SK-N-SH (cell line): Measurements from ENCODE around the gene WDR35. TPM values are rescaled to one million over a fixed set of nuclear protein-coding genes. Genes with fewer than 3 reads are reported as not detected.

Source experiments
- CTCF ChIA-PET: fragments of 300-600, 350-600 bp; formaldehyde crosslinking; extraction: SDS; loops from one replicate; lab custom pipeline; 2021; lab: Yijun Ruan, JAX
- POLR2A ChIA-PET: fragments of 350-600 bp; sonication (Branson Sonifier 250); formaldehyde crosslinking; extraction: SDS; loops from one replicate; lab custom pipeline; 2020; ENCODE audit warnings: antibody characterized with exemption, inconsistent platforms; lab: Yijun Ruan, JAX
- DNase-seq: peaks from one replicate; pipeline ENCODE4 v3.0.0; 2012
- H2AFZ ChIP-seq: fragments of 200-600 bp; sonication (generic); 2 replicates; pipeline ENCODE4 v1.8.1; 2016; ENCODE audit warnings: antibody characterized with exemption, mild to moderate bottlenecking, low read depth
- H3F3A ChIP-seq: fragments of 200-600 bp; sonication (generic); replicated peaks from 2 replicates; pipeline ENCODE3; 2016; ENCODE audit warnings: antibody characterized with exemption, mild to moderate bottlenecking; ENCODE audit not compliant: insufficient read depth
- H3K27ac ChIP-seq, 2 experiments: fragments of 200-500 bp in 1 of 2; fragments of 200-600 bp in 1 of 2; sonication (Bioruptor generic) in 1 of 2; sonication (generic), shearing (Covaris generic) in 1 of 2; 2 replicates each; pipeline versions ENCODE4 v1.5.1 to v1.6.1; 2014 to 2016; ENCODE audit warnings: low read depth in 2 of 2, inconsistent platforms in 1 of 2, low read length in 1 of 2, mild to moderate bottlenecking in 1 of 2, mixed read lengths in 1 of 2
- H3K27me3 ChIP-seq: fragments of 200-600 bp; sonication (generic), shearing (Covaris generic); 2 replicates; pipeline ENCODE4 v1.6.1; 2016; ENCODE audit warnings: mixed run types; ENCODE audit not compliant: insufficient read depth
- H3K36me3 ChIP-seq, 2 experiments: fragments of 200-500 bp in 1 of 2; fragments of 200-600 bp in 1 of 2; sonication (Bioruptor generic) in 1 of 2; sonication (generic) in 1 of 2; replicated peaks in 1 of 2; 2 replicates each; pipeline versions ENCODE3 to v1.5.1; 2014 to 2016; ENCODE audit warnings: low read length in 1 of 2, mild to moderate bottlenecking in 1 of 2; ENCODE audit not compliant: insufficient read depth in 2 of 2, control insufficient read depth in 1 of 2
- H3K4me1 ChIP-seq, 2 experiments: fragments of 200-500 bp in 1 of 2; fragments of 200-600 bp in 1 of 2; sonication (Bioruptor generic) in 1 of 2; sonication (generic), shearing (Covaris generic) in 1 of 2; 2 replicates each; pipeline versions ENCODE4 v1.5.1 to v1.6.1; 2014 to 2016; ENCODE audit warnings: low read depth in 1 of 2, low read length in 1 of 2, mixed run types in 1 of 2; ENCODE audit not compliant: insufficient read depth in 2 of 2, control insufficient read depth in 1 of 2
- H3K4me2 ChIP-seq: fragments of 200-600 bp; sonication (generic), shearing (Covaris generic); 2 replicates; pipeline ENCODE4 v1.6.1; 2017; ENCODE audit warnings: mixed run types
- H3K4me3 ChIP-seq, 2 experiments: fragments of 200-500 bp in 1 of 2; fragments of 200-600 bp in 1 of 2; sonication (Bioruptor generic) in 1 of 2; sonication (generic), shearing (Covaris generic) in 1 of 2; 2 replicates each; pipeline versions ENCODE4 v1.5.1 to v1.8.1; 2014 to 2016; ENCODE audit warnings: low read depth in 2 of 2, inconsistent platforms in 1 of 2, low read length in 1 of 2, mild to moderate bottlenecking in 1 of 2, mixed read lengths in 1 of 2, moderate library complexity in 1 of 2
- H3K79me2 ChIP-seq: fragments of 200-600 bp; sonication (generic); 2 replicates; pipeline ENCODE4 v1.8.1; 2017; ENCODE audit warnings: mild to moderate bottlenecking; ENCODE audit not compliant: insufficient read depth
- H3K9ac ChIP-seq: fragments of 200-600 bp; sonication (generic); 2 replicates; pipeline ENCODE4 v1.6.1; 2017; ENCODE audit warnings: mixed run types
- H3K9me2 ChIP-seq: fragments of 200-600 bp; sonication (generic); 2 replicates; pipeline ENCODE4 v1.6.1; 2017; ENCODE audit warnings: mixed run types
- H3K9me3 ChIP-seq: fragments of 200-600 bp; sonication (generic); 2 replicates; pipeline ENCODE4 v1.6.1; 2017; ENCODE audit warnings: mixed run types, mild to moderate bottlenecking, moderate library complexity
- H4K20me1 ChIP-seq: fragments of 200-600 bp; sonication (generic); 2 replicates; pipeline ENCODE4 v1.6.1; 2017; ENCODE audit warnings: mild to moderate bottlenecking, mixed run types; ENCODE audit not compliant: insufficient read depth
- ELF1 ChIP-seq: IDR thresholded peaks from 2 replicates; pipeline ENCODE4 v1.4.0; 2012
- EP300 ChIP-seq, 2 experiments: IDR thresholded peaks; 2 replicates each; pipeline versions ENCODE4 v1.4.0 to v1.6.1; 2012; ENCODE audit warnings: borderline replicate concordance in 1 of 2, low read depth in 1 of 2, low read length in 1 of 2
- EZH2phosphoT487 ChIP-seq: fragments of 200-600 bp; sonication (generic); IDR thresholded peaks from 2 replicates; pipeline ENCODE4 v1.6.1; 2017; ENCODE audit warnings: low read depth, mixed run types, mild to moderate bottlenecking, antibody characterized with exemption, moderate library complexity, borderline replicate concordance
- FOXJ3 ChIP-seq: sonication (generic); formaldehyde crosslinking; IDR thresholded peaks from 2 replicates; pipeline ENCODE4 v1.5.1; 2020; ENCODE audit warnings: mild to moderate bottlenecking, missing genetic modification reagents
- GABPA ChIP-seq: IDR thresholded peaks from 2 replicates; pipeline ENCODE4 v1.4.0; 2012; ENCODE audit warnings: low read depth, mild to moderate bottlenecking
- MEF2A ChIP-seq: IDR thresholded peaks from 2 replicates; pipeline ENCODE4 v1.4.0; 2012; ENCODE audit warnings: low read depth, borderline replicate concordance
- MXI1 ChIP-seq: IDR thresholded peaks from 2 replicates; pipeline ENCODE4 v1.6.1; 2012; ENCODE audit warnings: mild to moderate bottlenecking, low read depth, low read length, improper control_type of control experiment
- NFIC ChIP-seq: IDR thresholded peaks from 2 replicates; pipeline ENCODE4 v1.4.0; 2012; ENCODE audit warnings: borderline replicate concordance
- RAD21 ChIP-seq: IDR thresholded peaks from 2 replicates; pipeline ENCODE4 v1.6.1; 2012; ENCODE audit warnings: mild to moderate bottlenecking, low read length
- RFX5 ChIP-seq: IDR thresholded peaks from 2 replicates; pipeline ENCODE4 v1.6.1; 2012; ENCODE audit warnings: mild to moderate bottlenecking, improper control_type of control experiment, low read length
- TAF1 ChIP-seq: IDR thresholded peaks from 2 replicates; pipeline ENCODE4 v1.6.1; 2012; ENCODE audit warnings: low read depth, mild to moderate bottlenecking, low read length, moderate library complexity, borderline replicate concordance
- WGBS: methylation state at CpG from one replicate; pipeline ENCODE4 v1.1.6; 2017; ENCODE audit warnings: low lambda C conversion rate; 5-methylcytosine and 5-hydroxymethylcytosine counted together
- polyA plus RNA-seq, 3 experiments: library from polyadenylated mRNA; depleted of rRNA; stranded (reverse); fragments of >200 nt; gene quantifications; 2 replicates each; pipeline ENCODE4 v1.2.3, GENCODE V29; 2012
- TF ChIP-seq, protein P1 (sequence below): IDR thresholded peaks from 2 replicates; pipeline ENCODE4 v1.4.0; 2012; ENCODE audit warnings: low read depth
- TF ChIP-seq, protein P2 (sequence below): IDR thresholded peaks from 2 replicates; pipeline ENCODE4; 2012
- TF ChIP-seq, protein P3 (sequence below): IDR thresholded peaks from 2 replicates; pipeline ENCODE4 v1.6.1; 2012; ENCODE audit warnings: mild to moderate bottlenecking, low read depth, low read length, moderate library complexity
- TF ChIP-seq, protein P4 (sequence below): IDR thresholded peaks from 2 replicates; pipeline ENCODE4 v1.4.0; 2012; ENCODE audit warnings: low read depth, borderline replicate concordance
- TF ChIP-seq, protein P5 (sequence below): fragments of 200-600 bp; sonication (generic); IDR thresholded peaks from 2 replicates; pipeline ENCODE4 v1.6.1; 2017; ENCODE audit warnings: antibody characterized with exemption, mild to moderate bottlenecking, moderate library complexity

WDR35 gene
- polyA plus RNA-seq, 1 of the 3 experiments (the other 2 are of a cell fraction): 8.6 TPM

DNA sequence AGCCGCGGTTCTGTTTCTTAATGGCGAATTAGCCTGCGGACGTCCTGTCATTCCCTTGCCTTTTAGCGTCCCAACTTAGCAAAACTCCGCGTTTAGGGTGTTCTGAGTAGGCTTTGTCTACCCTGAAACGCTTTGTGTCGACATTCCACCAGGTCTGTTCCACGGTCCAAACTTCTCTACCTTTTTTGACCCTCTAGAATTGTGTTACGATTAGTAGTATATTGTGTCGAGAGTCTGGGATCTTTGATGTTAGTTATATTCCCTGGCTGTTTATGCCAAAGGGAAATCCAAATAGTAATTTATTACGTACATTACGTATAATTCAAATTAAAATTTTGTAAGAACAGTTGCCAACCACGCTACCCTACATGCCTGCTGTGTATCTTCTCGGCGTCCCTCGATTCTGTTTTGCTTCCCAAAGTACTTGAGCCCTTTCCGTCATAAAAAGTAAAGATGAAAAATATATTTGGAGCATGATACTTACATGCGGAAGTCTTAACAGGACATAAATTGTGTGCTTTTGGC, 87.6 kb downstream of the WDR35 start:
- peak overlapping the region; percentile 93 for H2AFZ ChIP-seq
- peaks cover 5 to 10% of the 10 kb centered on the region in 2 experiments for H3K36me3 ChIP-seq
- H3K9ac ChIP-seq: peak overlapping the region; percentile 97
- peak overlapping the region; percentile 85 to 100 for H3K4me3 ChIP-seq
- H4K20me1 ChIP-seq: peaks cover 10% of the 10 kb centered on the region; the same call in 1 of the 2 replicates
- peaks cover 14 to 33% of the 10 kb centered on the region in 2 experiments; a peak in 3 of 4 replicates for H3K4me1 ChIP-seq
- no peaks in the 10 kb centered on the region for H3K9me3 ChIP-seq
- POLR2A ChIA-PET: no interaction called here
- peak overlapping the region; percentile 86 for H3K4me2 ChIP-seq
- no peaks in the 10 kb centered on the region for H3K9me2 ChIP-seq
- TF ChIP-seq, protein P1, sequence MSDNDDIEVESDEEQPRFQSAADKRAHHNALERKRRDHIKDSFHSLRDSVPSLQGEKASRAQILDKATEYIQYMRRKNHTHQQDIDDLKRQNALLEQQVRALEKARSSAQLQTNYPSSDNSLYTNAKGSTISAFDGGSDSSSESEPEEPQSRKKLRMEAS: 0 out of 2 replicates have a peak, but pooled peaks have one; percentile 10
- TF ChIP-seq, protein P2, sequence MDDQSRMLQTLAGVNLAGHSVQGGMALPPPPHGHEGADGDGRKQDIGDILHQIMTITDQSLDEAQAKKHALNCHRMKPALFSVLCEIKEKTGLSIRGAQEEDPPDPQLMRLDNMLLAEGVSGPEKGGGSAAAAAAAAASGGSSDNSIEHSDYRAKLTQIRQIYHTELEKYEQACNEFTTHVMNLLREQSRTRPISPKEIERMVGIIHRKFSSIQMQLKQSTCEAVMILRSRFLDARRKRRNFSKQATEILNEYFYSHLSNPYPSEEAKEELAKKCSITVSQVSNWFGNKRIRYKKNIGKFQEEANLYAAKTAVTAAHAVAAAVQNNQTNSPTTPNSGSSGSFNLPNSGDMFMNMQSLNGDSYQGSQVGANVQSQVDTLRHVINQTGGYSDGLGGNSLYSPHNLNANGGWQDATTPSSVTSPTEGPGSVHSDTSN: no peak
- peak; percentile 29 for DNase-seq
- peaks cover 51% of the 10 kb centered on the region for H3K79me2 ChIP-seq
- 2% methylated on average over 21 of the region's 21 CpGs for WGBS
- H3F3A ChIP-seq: no peaks in the 10 kb centered on the region
- CTCF ChIA-PET: no interaction called here
- peak overlapping the region; percentile 91 to 100 for H3K27ac ChIP-seq
- no peaks in the 10 kb centered on the region for H3K27me3 ChIP-seq

DNA sequence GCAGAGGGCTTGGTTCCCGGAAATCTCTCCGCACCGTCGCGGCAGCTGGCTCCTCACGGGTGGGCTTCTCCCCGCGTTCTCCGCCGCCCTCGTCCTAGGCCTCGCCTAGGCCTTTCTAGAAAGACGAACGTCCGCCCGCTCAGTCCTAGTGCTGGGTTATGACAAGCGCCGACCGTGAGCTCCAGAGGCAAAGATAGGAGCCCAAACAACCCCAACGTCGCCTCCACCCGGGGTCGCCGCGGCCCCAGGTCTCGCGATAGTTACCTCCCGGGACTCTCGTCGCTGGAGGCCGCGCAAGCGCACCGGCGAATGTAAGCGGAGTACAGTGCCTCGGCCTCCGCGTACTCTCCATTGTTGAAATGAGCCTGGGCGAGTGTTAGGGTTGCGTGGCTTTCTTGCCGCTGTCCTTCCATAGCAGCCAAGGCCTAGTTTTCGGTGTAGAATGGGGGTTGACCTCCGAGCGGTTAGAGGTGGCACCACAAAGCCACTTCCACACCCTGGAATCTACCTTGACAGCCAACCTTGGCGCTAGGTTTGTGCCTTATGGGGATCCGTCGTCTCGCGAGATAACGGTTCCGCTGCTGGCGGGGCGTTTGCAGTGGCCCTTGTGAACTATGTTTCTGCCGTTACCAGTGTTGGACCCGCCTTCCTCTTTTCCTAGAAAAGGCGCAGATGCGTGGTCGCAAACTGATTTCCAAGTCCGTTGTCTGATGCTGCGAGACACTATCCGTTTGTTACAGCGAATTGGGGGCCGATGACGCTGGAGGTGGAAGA, 88.3 kb downstream of the WDR35 start, which contains the start of gene TTC32:
TSS of gene TTC32 (minus strand) at position 542 of the 774 bp plus-strand sequence. CDS start at position 413, 129 bp downstream.
- 1% methylated on average over 39 of the region's 65 CpGs for WGBS
- H3F3A ChIP-seq: no peaks in the 10 kb centered on the region
- TF ChIP-seq, protein P3, sequence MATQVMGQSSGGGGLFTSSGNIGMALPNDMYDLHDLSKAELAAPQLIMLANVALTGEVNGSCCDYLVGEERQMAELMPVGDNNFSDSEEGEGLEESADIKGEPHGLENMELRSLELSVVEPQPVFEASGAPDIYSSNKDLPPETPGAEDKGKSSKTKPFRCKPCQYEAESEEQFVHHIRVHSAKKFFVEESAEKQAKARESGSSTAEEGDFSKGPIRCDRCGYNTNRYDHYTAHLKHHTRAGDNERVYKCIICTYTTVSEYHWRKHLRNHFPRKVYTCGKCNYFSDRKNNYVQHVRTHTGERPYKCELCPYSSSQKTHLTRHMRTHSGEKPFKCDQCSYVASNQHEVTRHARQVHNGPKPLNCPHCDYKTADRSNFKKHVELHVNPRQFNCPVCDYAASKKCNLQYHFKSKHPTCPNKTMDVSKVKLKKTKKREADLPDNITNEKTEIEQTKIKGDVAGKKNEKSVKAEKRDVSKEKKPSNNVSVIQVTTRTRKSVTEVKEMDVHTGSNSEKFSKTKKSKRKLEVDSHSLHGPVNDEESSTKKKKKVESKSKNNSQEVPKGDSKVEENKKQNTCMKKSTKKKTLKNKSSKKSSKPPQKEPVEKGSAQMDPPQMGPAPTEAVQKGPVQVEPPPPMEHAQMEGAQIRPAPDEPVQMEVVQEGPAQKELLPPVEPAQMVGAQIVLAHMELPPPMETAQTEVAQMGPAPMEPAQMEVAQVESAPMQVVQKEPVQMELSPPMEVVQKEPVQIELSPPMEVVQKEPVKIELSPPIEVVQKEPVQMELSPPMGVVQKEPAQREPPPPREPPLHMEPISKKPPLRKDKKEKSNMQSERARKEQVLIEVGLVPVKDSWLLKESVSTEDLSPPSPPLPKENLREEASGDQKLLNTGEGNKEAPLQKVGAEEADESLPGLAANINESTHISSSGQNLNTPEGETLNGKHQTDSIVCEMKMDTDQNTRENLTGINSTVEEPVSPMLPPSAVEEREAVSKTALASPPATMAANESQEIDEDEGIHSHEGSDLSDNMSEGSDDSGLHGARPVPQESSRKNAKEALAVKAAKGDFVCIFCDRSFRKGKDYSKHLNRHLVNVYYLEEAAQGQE: peak; percentile 66
- TF ChIP-seq, protein P4, sequence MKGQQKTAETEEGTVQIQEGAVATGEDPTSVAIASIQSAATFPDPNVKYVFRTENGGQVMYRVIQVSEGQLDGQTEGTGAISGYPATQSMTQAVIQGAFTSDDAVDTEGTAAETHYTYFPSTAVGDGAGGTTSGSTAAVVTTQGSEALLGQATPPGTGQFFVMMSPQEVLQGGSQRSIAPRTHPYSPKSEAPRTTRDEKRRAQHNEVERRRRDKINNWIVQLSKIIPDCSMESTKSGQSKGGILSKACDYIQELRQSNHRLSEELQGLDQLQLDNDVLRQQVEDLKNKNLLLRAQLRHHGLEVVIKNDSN: no peak
- TF ChIP-seq, protein P1: peak; percentile 86
- TF ChIP-seq NFIC (no peak), EP300 (IDR thresholded peaks at IDR 0.05; ENCODE audit: borderline replicate concordance in 1 of 2, low read depth in 1 of 2, low read length in 1 of 2) (no peak), MXI1 (peak; percentile 68; the same call in 1 of the 2 replicates), RFX5 (no peak), FOXJ3 (CRISPR knock-in tag) (peak; percentile 82; the same call in 1 of the 2 replicates), ELF1 (peak; percentile 65), EZH2phosphoT487 (no peak), GABPA (no peak), RAD21 (no peak), TAF1 (peak; percentile 78), MEF2A (no peak)
- TF ChIP-seq, protein P5, sequence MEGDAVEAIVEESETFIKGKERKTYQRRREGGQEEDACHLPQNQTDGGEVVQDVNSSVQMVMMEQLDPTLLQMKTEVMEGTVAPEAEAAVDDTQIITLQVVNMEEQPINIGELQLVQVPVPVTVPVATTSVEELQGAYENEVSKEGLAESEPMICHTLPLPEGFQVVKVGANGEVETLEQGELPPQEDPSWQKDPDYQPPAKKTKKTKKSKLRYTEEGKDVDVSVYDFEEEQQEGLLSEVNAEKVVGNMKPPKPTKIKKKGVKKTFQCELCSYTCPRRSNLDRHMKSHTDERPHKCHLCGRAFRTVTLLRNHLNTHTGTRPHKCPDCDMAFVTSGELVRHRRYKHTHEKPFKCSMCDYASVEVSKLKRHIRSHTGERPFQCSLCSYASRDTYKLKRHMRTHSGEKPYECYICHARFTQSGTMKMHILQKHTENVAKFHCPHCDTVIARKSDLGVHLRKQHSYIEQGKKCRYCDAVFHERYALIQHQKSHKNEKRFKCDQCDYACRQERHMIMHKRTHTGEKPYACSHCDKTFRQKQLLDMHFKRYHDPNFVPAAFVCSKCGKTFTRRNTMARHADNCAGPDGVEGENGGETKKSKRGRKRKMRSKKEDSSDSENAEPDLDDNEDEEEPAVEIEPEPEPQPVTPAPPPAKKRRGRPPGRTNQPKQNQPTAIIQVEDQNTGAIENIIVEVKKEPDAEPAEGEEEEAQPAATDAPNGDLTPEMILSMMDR: no peak; the same call in 1 of the 2 replicates

More for the DNA sequence above, 88.3 kb downstream of the WDR35 start, which contains the start of gene TTC32:
- H3K9ac ChIP-seq: peak within 1 kb of the TSS; percentile 97
- peak within 1 kb of the TSS; percentile 93 for H2AFZ ChIP-seq
- no peaks in the 10 kb centered on the region for H3K9me3 ChIP-seq
- H4K20me1 ChIP-seq: peaks cover 10% of the 10 kb centered on the region; the same call in 1 of the 2 replicates
- DNase-seq: peak; percentile 99
- H3K4me1 ChIP-seq: peaks cover 14 to 37% of the 10 kb centered on the region in 2 experiments; a peak in 3 of 4 replicates
- H3K27me3 ChIP-seq: no peaks in the 10 kb centered on the region
- POLR2A ChIA-PET: interaction anchor here (0.6 to 1.0 kb wide), 4 partner anchors 18 to 381 kb away, joined by 3 to 4 read pairs (median 4); partner anchors contain the start of gene LAPTM4A
- no peaks in the 10 kb centered on the region for H3K9me2 ChIP-seq
- CTCF ChIA-PET: interaction anchor here (1.0 to 1.6 kb wide), 2 partner anchors 11 to 425 kb away, joined by 3 to 4 read pairs; no protein-coding TSS in a partner anchor
- H3K36me3 ChIP-seq: peaks cover 11 to 14% of the 10 kb centered on the region in 2 experiments
- peak within 1 kb of the TSS; percentile 91 to 100 for H3K27ac ChIP-seq
- peaks cover 58% of the 10 kb centered on the region for H3K79me2 ChIP-seq
- peak within 1 kb of the TSS; percentile 85 to 100 for H3K4me3 ChIP-seq
- peak within 1 kb of the TSS; percentile 86 for H3K4me2 ChIP-seq
